GM23338 (cell line): Measurements from ENCODE around the gene DAPK1. TPM values are rescaled to one million over a fixed set of nuclear protein-coding genes. Genes with fewer than 3 reads are reported as not detected.

Experiments used
- ATAC-seq: fragments of 200-7000 bp; cut with Tn5 transposase; 3 replicates; pipeline ENCODE4 v1.9.1; 2020
- DNase-seq: peaks from one replicate; pipeline ENCODE4 v3.0.0-alpha.2; 2015; ENCODE audit warnings: low spot score
- H2AFZ ChIP-seq: fragments of 200-600 bp; sonication (generic); 2 replicates; pipeline ENCODE4 v1.8.0; 2016; ENCODE audit warnings: antibody characterized with exemption, mild to moderate bottlenecking, moderate library complexity
- H3F3A ChIP-seq: fragments of 200-600 bp; sonication (generic); replicated peaks from 2 replicates; pipeline ENCODE4 v1.8.0; 2017; ENCODE audit warnings: antibody characterized with exemption, mixed run types, low read depth
- H3K27ac ChIP-seq: fragments of 200-600 bp; sonication (generic); 2 replicates; pipeline ENCODE4 v1.6.1; 2016; ENCODE audit warnings: low read depth
- H3K27me3 ChIP-seq: fragments of 200-600 bp; sonication (generic); 2 replicates; pipeline ENCODE4 v1.8.0; 2016; ENCODE audit warnings: mild to moderate bottlenecking, mixed run types, moderate library complexity; ENCODE audit not compliant: insufficient read depth
- H3K36me3 ChIP-seq: fragments of 200-600 bp; sonication (generic); 2 replicates; pipeline ENCODE4 v1.8.0; 2016; ENCODE audit warnings: mild to moderate bottlenecking; ENCODE audit not compliant: insufficient read depth
- H3K4me1 ChIP-seq: fragments of 200-600 bp; sonication (generic); 2 replicates; pipeline ENCODE4 v1.8.0; 2016; ENCODE audit warnings: mild to moderate bottlenecking, moderate library complexity; ENCODE audit not compliant: insufficient read depth
- H3K4me2 ChIP-seq: fragments of 200-600 bp; sonication (generic); 2 replicates; pipeline ENCODE4 v1.7.1; 2017; ENCODE audit warnings: mixed run types
- H3K4me3 ChIP-seq: fragments of 200-600 bp; sonication (generic); 2 replicates; pipeline ENCODE4 v1.6.1; 2016; ENCODE audit warnings: mixed run types
- H3K79me2 ChIP-seq: fragments of 200-600 bp; sonication (generic); replicated peaks from 2 replicates; pipeline ENCODE4 v1.8.0; 2017; ENCODE audit warnings: mild to moderate bottlenecking; ENCODE audit not compliant: insufficient read depth
- H3K9me2 ChIP-seq: fragments of 200-600 bp; sonication (generic); 2 replicates; pipeline ENCODE4 v1.8.0; 2017; ENCODE audit not compliant: insufficient read depth
- H4K20me1 ChIP-seq: fragments of 200-600 bp; sonication (generic); replicated peaks from 2 replicates; pipeline ENCODE4 v1.8.0; 2017; ENCODE audit warnings: mild to moderate bottlenecking; ENCODE audit not compliant: insufficient read depth
- H3K27ac Mint-ChIP-seq: 2 replicates; pipeline ENCODE4 v1.8.0; 2020; ENCODE audit warnings: inconsistent platforms, mild to moderate bottlenecking, moderate library complexity, mixed read lengths
- H3K27me3 Mint-ChIP-seq: 3 replicates; pipeline ENCODE4 v1.8.0; 2022; ENCODE audit warnings: low read depth, mild to moderate bottlenecking, moderate library complexity, mixed read lengths, inconsistent platforms; ENCODE audit not compliant: insufficient read depth, poor library complexity
- H3K36me3 Mint-ChIP-seq: 3 replicates; pipeline ENCODE4 v1.8.0; 2021; ENCODE audit warnings: low read depth, mild to moderate bottlenecking, inconsistent platforms, moderate library complexity, mixed read lengths
- H3K4me1 Mint-ChIP-seq: 3 replicates; pipeline ENCODE4 v1.8.0; 2020; ENCODE audit warnings: mild to moderate bottlenecking, inconsistent platforms, mixed read lengths
- H3K4me3 Mint-ChIP-seq: 3 replicates; pipeline ENCODE4 v1.8.0; 2021; ENCODE audit warnings: moderate library complexity, mild to moderate bottlenecking, inconsistent platforms, mixed read lengths
- H3K9me3 Mint-ChIP-seq: 3 replicates; pipeline ENCODE4 v1.8.0; 2020; ENCODE audit warnings: moderate library complexity, mild to moderate bottlenecking, inconsistent platforms, mixed read lengths
- CREB1 ChIP-seq: fragments of 250-450 bp; sonication (Bioruptor Pico); IDR thresholded peaks from 2 replicates; pipeline ENCODE4 v1.5.0; 2020; ENCODE audit warnings: low read depth, mild to moderate bottlenecking, moderate library complexity
- CTCF ChIP-seq, 2 experiments: fragments of 200-600 bp in 1 of 2; sonication (generic) in 1 of 2; conservative IDR thresholded peaks; 2 replicates each; pipeline versions ENCODE4 v1.5.1 to v1.6.1; 2016 to 2017; ENCODE audit warnings: antibody characterized with exemption in 2 of 2, low read depth in 2 of 2, mild to moderate bottlenecking in 2 of 2, moderate library complexity in 1 of 2
- ETS1 ChIP-seq: IDR thresholded peaks from 2 replicates; pipeline ENCODE4 v1.6.1; 2016; ENCODE audit warnings: antibody characterized with exemption
- EZH2 ChIP-seq: fragments of 200-600 bp; sonication (generic); IDR thresholded peaks from one replicate; pipeline ENCODE4 v1.8.0; 2017; ENCODE audit warnings: antibody characterized with exemption, mild to moderate bottlenecking, low read depth; ENCODE audit not compliant: unreplicated experiment
- EZH2phosphoT487 ChIP-seq: fragments of 200-600 bp; sonication (generic); IDR thresholded peaks from one replicate; pipeline ENCODE4 v1.8.1; 2018; ENCODE audit warnings: antibody characterized with exemption; ENCODE audit not compliant: unreplicated experiment
- JUNB ChIP-seq: IDR thresholded peaks from one replicate; pipeline ENCODE4 v1.6.1; 2016; ENCODE audit warnings: antibody characterized with exemption; ENCODE audit not compliant: unreplicated experiment
- NANOG ChIP-seq: IDR thresholded peaks from 2 replicates; pipeline ENCODE4 v1.6.1; 2016; ENCODE audit warnings: antibody characterized with exemption, borderline replicate concordance
- POLR2AphosphoS5 ChIP-seq: IDR thresholded peaks from 2 replicates; pipeline ENCODE4 v1.6.1; 2016; ENCODE audit warnings: antibody characterized with exemption, low read depth
- REST ChIP-seq: IDR thresholded peaks from one replicate; pipeline ENCODE4 v1.6.1; 2018; ENCODE audit warnings: antibody characterized with exemption; ENCODE audit not compliant: unreplicated experiment
- STAT1 ChIP-seq: IDR thresholded peaks from one replicate; pipeline ENCODE4 v1.6.1; 2016; ENCODE audit warnings: antibody characterized with exemption; ENCODE audit not compliant: unreplicated experiment
- ZNF114 ChIP-seq: fragments of 250-450 bp; sonication (Bioruptor Pico); IDR thresholded peaks from 2 replicates; pipeline ENCODE4 v1.5.0; 2020; ENCODE audit warnings: mild to moderate bottlenecking, moderate library complexity
- ZNF331 ChIP-seq: fragments of 250-450 bp; sonication (Bioruptor Pico); IDR thresholded peaks from 2 replicates; pipeline ENCODE4 v1.5.0; 2020; ENCODE audit warnings: low read depth, mild to moderate bottlenecking, moderate library complexity
- ZNF462 ChIP-seq: fragments of 250-450 bp; sonication (Bioruptor Pico); IDR thresholded peaks from 2 replicates; pipeline ENCODE4 v1.5.0; 2020; ENCODE audit warnings: mild to moderate bottlenecking, moderate library complexity
- polyA plus RNA-seq: library from polyadenylated mRNA; unstranded; fragments of >200 nt; fragmentation: Nextera tagmentation; extraction: Ambion mirVana; gene quantifications from 2 replicates; pipeline ENCODE4 v1.2.1, GENCODE V29; 2016
- total RNA-seq: library from RNA; depleted of rRNA; stranded (reverse); fragments of >200 nt; shearing (Covaris generic); gene quantifications from 2 replicates; pipeline ENCODE4 v1.2.3, GENCODE V29; 2014

DAPK1 gene
- total and polyA plus RNA-seq, 2 experiments from 2014 or later, result 37.0 to 134 TPM

- no peak overlapping the region for H3K4me3 Mint-ChIP-seq
- H2AFZ ChIP-seq, result no peak overlapping the region
- H3K9me2 ChIP-seq, result no peaks in the 10 kb centered on the region
- TF ChIP-seq STAT1 (no peak), CTCF (conservative IDR thresholded peaks at IDR 0.05; ENCODE audit: low read depth in 2 of 2) (no peak), POLR2AphosphoS5 (no peak), EZH2 (no peak), ETS1 (no peak), REST (no peak), ZNF331 (CRISPR knock-in tag) (no peak), JUNB (no peak), EZH2phosphoT487 (no peak), ZNF462 (no peak), CREB1 (CRISPR knock-in tag) (no peak), NANOG (no peak), ZNF114 (CRISPR knock-in tag) (no peak)
- ATAC-seq (no peak; the same call in 2 of the 3 replicates), DNase-seq (no peak)
- H3K4me2 ChIP-seq, result no peak overlapping the region
- no peak overlapping the region for H3K4me3 ChIP-seq
- H4K20me1 ChIP-seq, result peaks cover 4% of the 10 kb centered on the region; the same call in 1 of the 2 replicates
- H3K36me3 Mint-ChIP-seq, result peaks cover 78% of the 10 kb centered on the region
- no peak overlapping the region for H3K27ac ChIP-seq
- 0 out of 2 replicates have a peak, but pooled peaks cover 3% of the 10 kb centered on the region for H3F3A ChIP-seq
- peaks cover 26% of the 10 kb centered on the region for H3K4me1 ChIP-seq
- H3K27me3 ChIP-seq, result no peaks in the 10 kb centered on the region
- H3K36me3 ChIP-seq, result peaks cover 56% of the 10 kb centered on the region
- no peaks in the 10 kb centered on the region for H3K9me3 Mint-ChIP-seq
- H3K79me2 ChIP-seq, result no peaks in the 10 kb centered on the region; the same call in 1 of the 2 replicates
- peaks cover 21% of the 10 kb centered on the region for H3K4me1 Mint-ChIP-seq
- peaks cover 6% of the 10 kb centered on the region for H3K27me3 Mint-ChIP-seq
- H3K27ac Mint-ChIP-seq, result no peak overlapping the region
Measured at GRCh38 chr9:87642330-87643106, 144.9 kb downstream of the DAPK1 start.
